ENCODE results near the gene ALG3. TPM values are rescaled to one million over a fixed set of nuclear protein-coding genes. Genes with fewer than 3 reads are reported as not detected.

The ALG3 gene
- total RNA-seq, 2 experiments from 2014 or later, result 52.3 to 54.9 TPM

DNA sequence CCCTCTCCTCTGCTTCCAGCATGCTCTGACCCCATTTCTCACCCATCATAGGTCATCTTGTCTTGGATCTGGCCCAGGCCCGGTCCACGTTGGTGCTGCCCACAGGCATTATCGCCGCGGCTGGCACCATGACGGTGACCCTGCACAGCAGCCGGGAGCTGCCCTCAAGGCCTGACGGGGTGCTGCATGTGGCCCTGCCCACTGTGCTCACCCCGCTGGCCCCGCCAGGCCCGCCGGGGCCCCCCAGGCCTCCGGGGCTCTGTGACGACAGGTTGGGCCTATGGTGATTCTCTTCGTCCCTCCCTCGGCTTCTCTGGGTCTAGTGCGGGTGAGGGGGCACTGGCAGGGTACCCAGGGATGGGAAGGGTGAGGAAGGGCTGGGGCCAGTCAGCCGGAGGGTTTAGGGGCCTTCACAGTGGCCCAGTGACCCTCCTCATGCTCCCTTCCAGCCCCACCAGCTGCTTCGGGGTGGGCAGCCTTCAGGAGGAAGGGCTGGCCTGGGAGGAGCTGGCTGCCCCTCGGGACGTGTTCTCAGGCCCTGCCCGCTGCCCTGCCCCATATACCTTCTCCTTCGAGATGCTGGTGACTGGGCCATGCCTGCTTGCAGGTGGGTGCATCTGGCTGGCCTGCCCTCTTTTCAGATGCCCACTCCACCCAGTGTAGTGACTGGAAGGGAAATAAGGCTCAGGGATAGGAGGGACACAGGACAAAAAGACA, 15.5 kb downstream of the ALG3 start:
- Mint-ChIP-seq H3K36me3 (no peaks in the 10 kb centered on the region), H3K4me3 (no peak overlapping the region), H3K27me3 (peaks cover 38% of the 10 kb centered on the region), H3K27ac (no peak overlapping the region), H3K4me1 (peaks cover 6% of the 10 kb centered on the region), H3K9me3 (no peaks in the 10 kb centered on the region)
- DNase-seq, result no peak

DNA sequence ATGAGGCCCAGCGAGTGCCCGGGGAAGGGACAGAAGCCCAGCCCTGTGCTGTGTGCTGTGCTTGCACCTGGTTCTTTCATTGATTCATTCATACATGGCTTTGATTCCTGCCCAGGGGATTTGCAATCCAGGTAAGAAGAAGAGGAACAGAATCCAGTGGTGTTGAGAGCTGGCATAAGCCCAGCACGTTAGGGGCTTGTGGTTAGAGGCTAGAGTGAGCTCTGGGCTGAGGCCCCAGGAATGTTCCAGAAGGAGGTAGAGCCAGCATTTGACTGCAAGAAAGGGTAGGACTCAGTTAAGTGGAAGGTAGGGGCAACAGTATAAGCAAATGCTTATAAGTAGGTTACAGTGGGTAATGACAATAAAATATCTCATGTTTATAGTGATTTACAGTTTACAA, 17.1 kb downstream of the ALG3 start:
- peaks cover 6% of the 10 kb centered on the region for H3K4me1 Mint-ChIP-seq
- no peaks in the 10 kb centered on the region for H3K9me3 Mint-ChIP-seq
- no peak for DNase-seq
- H3K27ac Mint-ChIP-seq, result no peak overlapping the region
- H3K36me3 Mint-ChIP-seq, result no peaks in the 10 kb centered on the region
- H3K4me3 Mint-ChIP-seq, result peak overlapping the region; percentile 29
- H3K27me3 Mint-ChIP-seq, result peaks cover 49% of the 10 kb centered on the region

DNA sequence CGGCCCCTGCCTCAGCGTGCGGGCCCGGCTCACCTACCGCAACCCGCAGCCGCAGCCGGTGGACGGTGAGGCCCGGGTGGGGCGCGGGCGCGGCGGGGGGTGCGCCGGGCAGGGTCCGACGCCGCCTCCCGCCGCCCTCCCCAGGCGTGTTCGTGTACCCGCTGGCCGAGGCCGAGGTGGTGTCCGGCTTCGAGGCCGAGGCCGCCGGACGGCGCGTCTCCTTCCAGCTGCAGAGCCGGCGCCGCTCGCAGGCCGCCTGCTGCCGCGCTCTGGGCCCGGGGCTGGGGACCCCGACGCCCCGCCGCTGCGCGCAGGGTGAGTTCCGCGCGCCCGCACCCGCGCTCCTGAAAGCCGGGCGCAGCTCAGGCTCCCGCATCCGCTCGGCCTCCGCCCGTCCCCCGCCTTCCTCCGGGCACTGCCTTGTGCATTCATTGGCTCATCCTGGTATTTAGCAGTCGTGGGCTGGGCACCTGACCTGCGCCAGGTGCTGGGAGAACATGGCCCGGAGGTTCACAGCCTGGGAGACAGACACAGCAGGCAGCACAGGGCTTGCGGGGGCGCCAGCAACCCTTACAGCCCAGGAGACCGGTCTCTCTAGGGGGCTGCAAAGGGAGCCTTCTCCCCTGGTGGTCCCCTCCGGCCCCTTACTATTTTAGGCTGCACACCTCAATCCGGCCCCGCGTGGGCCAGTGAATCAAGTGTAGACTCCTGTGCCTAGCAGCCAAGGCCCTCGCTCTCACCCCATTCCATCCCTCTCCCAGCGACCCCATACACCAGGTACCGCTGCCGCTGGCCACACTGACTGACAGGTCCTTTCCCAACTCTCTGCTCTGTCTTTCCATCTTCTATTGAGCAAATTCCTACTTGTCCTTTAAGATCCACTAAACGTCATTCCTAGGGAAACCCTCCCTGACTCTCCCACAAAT, 17.9 kb downstream of the ALG3 start:
- H3K9me3 Mint-ChIP-seq, result no peaks in the 10 kb centered on the region
- no peaks in the 10 kb centered on the region for H3K36me3 Mint-ChIP-seq
- peaks cover 57% of the 10 kb centered on the region for H3K27me3 Mint-ChIP-seq
- DNase-seq, result no peak
- peak overlapping the region; percentile 29 for H3K4me3 Mint-ChIP-seq
- peaks cover 6% of the 10 kb centered on the region for H3K4me1 Mint-ChIP-seq
- H3K27ac Mint-ChIP-seq, result no peak overlapping the region

DNA sequence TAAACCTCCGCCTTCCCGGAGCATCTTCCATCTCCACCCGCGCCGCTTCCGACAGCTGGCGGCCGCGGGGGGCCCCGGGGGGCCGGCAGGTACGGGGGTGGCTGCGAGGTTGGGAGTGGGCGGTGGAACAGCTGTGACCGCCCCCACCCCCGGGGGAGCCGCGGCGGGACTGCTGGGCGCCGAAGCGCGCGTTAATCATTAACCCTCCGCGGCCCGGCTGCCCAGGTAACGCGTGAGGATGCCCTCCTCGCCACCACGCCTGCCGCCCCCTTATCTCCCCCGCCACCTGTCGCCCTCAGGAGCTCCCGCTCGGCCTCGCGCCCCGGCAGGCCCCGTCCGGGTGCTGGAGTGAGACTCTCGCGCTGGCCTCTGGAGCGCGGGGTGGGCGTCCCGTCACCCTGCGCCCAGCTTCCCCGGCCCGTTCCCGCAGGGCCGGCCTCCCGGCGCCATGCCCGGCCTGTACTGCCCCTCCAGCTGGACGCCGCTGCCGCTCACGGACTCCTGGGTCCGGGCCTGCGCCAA, 18.6 kb downstream of the ALG3 start:
- H3K4me1 Mint-ChIP-seq, result peaks cover 6% of the 10 kb centered on the region
- H3K9me3 Mint-ChIP-seq, result no peaks in the 10 kb centered on the region
- peaks cover 61% of the 10 kb centered on the region for H3K27me3 Mint-ChIP-seq
- no peak overlapping the region for H3K27ac Mint-ChIP-seq
- no peak overlapping the region for H3K4me3 Mint-ChIP-seq
- peak; percentile 18 for DNase-seq
- H3K36me3 Mint-ChIP-seq, result no peaks in the 10 kb centered on the region

DNA sequence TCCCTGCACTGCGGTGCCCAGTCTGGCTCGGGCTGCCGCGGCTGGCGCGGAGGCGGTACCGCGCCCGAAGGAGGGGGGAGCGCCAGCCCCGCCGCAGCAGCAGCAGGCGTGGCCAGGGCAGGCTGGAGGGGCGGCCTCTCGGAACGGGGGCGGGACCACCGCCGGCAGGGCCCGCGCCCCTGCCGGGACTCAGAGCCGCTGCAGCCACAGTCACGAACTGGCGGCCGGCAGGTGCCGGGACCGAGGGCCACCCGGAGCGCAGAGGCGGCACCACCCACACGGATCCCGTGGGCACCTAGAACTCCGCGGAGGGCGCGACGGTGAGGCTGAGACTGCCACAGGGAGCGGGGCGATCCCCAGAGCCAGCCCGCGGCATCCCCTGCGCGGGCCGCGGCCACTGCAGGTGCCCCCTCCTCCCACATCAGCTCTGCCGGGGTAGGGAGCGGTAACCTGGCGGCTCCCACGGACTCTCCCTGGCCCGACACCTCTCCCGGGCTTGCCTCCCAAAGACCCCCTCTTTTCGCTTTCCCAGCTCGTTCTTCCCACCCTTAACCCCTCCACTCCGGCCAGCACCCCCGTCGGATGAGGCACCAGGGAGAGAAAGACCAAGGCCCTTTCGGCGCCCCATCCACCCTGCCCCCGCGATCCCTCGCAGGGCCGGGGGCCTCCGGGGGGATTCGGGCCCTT, 19.2 kb downstream of the ALG3 start, which contains the start of gene VWA5B2:
Gene VWA5B2, plus strand, starts transcription at position 192 of the 687 bp plus-strand sequence. CDS start 944 bp downstream, outside the sequence.
- Mint-ChIP-seq H3K4me1 (peaks cover 6% of the 10 kb centered on the region), H3K4me3 (peak within 1 kb of the TSS; percentile 62), H3K27ac (no peak within 1 kb of the TSS), H3K27me3 (peaks cover 64% of the 10 kb centered on the region), H3K36me3 (no peaks in the 10 kb centered on the region), H3K9me3 (no peaks in the 10 kb centered on the region)
- DNase-seq, result peak; percentile 87

DNA sequence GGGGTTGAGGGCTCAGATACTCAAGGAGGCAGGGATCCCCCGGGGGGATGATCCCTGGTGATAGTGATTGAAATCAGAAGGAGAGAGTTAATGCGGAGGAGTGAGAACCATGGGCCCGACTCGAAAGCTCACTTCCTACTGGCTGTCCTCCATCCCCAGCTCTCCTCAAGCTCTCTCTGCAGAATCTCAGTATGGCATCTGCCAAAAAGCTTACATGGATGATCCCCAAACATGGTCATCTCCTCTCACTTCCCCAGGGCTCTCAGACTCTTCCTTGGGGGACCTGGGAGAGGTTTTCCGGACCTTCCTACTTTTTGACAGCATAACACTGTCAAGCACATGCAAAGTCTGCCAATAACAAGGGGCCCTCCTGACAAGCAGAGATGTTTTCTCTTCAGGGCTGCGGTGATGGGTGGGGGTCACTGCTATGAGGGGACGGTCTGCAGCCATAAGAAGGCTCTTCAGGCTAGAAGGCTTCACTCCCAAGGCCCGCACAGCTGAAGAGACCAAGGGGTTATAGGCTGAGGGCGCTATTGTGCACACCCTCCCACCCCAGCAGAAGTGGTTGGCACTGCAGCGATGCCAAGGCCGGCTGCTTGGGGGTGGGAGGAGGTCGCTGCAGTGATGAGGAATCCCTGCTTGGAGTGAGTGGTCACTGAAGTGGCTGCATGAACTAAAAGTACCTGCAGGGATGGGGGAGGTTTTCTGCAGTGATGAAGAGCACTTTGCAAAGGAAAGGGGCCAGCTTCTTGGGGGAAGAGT, 20.2 kb downstream of the ALG3 start:
- Mint-ChIP-seq H3K4me3 (peak overlapping the region; percentile 62), H3K36me3 (no peaks in the 10 kb centered on the region), H3K9me3 (no peaks in the 10 kb centered on the region), H3K27ac (no peak overlapping the region), H3K27me3 (peaks cover 64% of the 10 kb centered on the region), H3K4me1 (peaks cover 6% of the 10 kb centered on the region)
- no peak for DNase-seq

DNA sequence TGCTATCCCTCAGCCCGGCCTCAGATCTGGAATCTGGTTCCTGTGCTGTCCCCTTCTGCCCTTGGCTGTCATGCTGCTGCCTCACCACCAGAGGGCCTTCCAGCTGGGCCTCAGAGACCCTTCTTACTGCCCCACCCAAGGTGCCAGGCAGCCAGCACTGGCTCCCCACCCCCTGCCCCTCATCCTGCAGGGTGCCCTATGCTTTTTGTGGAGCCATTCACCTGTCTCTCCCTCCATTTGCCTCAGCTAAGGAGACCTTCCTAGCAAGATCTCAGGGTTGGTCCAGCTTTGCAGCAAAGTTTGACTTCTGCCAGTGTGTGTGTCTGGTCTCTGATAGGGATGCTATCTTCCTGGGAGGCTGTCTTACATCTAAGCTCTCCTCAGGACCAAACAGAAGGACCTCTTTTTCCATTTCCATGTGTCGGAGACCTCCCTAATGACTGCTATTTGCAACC, 21.3 kb downstream of the ALG3 start:
- peak; percentile 53 for DNase-seq
- Mint-ChIP-seq H3K9me3 (no peaks in the 10 kb centered on the region), H3K27ac (no peak overlapping the region), H3K36me3 (no peaks in the 10 kb centered on the region), H3K27me3 (peaks cover 58% of the 10 kb centered on the region), H3K4me3 (no peak overlapping the region), H3K4me1 (peaks cover 6% of the 10 kb centered on the region)

DNA sequence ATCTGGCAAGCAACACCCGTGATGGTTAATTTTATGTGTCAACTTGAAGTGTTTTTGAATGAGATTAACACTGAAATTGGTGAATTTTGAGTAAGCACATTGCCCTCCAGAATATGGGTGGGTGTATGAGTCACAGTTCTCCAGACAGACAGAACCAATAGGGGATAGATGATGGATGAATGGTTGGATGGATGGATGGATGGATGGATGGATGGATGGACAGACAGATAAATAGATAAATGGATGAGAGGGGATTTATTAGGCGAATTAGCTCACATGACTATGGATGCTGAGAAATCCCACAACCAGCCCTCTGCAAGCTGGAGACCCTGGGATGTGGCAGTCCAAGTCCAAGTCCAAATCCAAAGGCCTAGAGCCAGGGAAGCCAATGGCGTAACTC, 24.8 kb downstream of the ALG3 start:
- Mint-ChIP-seq H3K27ac (no peak overlapping the region), H3K4me3 (no peak overlapping the region), H3K36me3 (no peaks in the 10 kb centered on the region), H3K9me3 (no peaks in the 10 kb centered on the region), H3K4me1 (peaks cover 4% of the 10 kb centered on the region), H3K27me3 (peaks cover 37% of the 10 kb centered on the region)
- no peak for DNase-seq

DNA sequence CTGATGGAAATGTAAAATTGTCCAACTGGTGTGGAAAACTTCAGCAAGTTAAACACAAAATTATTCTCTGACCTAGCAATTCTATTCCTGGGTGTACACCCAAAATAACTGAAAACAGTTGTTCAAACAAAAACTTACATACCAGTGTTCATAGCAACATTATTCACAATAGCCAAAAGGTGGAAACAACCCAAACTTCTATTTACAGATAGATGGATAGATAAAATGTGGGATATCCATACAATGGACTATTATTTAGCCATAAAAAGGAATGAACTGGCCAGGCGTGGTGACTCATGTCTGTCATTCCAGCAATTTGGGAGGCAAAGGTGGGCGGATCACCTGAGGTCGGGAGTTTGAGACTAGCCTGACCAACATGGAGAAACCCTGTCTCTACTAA, 26.2 kb downstream of the ALG3 start:
- no peaks in the 10 kb centered on the region for H3K9me3 Mint-ChIP-seq
- DNase-seq, result no peak
- H3K27ac Mint-ChIP-seq, result no peak overlapping the region
- no peaks in the 10 kb centered on the region for H3K4me1 Mint-ChIP-seq
- no peaks in the 10 kb centered on the region for H3K36me3 Mint-ChIP-seq
- H3K27me3 Mint-ChIP-seq, result peaks cover 23% of the 10 kb centered on the region
- no peak overlapping the region for H3K4me3 Mint-ChIP-seq

DNA sequence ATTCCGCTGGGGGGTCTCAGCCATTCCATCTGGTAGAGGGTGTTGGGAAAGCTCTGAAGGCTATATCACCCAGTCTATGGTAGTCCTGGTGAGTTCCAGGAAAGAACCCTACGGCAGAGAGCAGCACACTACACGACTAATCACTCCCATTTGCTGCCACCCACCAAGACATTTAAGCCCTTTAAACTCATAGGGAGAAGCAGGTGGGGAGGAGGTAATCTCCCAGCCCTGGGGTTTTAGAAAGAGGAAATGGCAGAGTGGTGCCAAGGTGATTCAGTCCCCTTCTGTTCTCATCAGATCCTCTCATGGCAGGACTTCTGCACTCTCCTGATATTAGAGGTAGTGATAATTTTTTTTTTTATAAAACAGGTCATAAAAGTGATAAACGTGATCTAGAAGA, 29.9 kb downstream of the ALG3 start:
- no peak overlapping the region for H3K27ac Mint-ChIP-seq
- H3K36me3 Mint-ChIP-seq, result no peaks in the 10 kb centered on the region
- H3K4me3 Mint-ChIP-seq, result no peak overlapping the region
- no peaks in the 10 kb centered on the region for H3K9me3 Mint-ChIP-seq
- no peak for DNase-seq
- H3K4me1 Mint-ChIP-seq, result no peaks in the 10 kb centered on the region
- peaks cover 5% of the 10 kb centered on the region for H3K27me3 Mint-ChIP-seq

DNA sequence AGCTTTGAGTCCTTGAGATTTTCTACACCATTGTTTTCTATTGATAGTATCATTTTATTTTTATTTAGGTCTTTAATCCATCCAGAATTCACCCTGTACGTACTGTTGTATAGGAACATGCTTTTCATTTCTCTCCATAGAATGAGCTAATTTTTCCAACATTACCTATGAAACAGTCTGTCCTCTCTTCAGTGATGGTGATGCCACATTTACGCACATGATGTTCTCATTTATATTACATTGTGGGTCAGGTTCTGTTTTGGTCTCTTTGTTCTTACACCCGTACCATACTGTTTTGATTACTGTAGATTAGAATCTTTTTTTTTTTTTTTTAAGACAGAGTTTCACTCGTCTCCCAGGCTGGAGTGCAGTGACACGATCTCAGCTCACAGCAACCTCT, 37.0 kb downstream of the ALG3 start:
- Mint-ChIP-seq H3K27me3 (peaks cover 9% of the 10 kb centered on the region), H3K4me1 (no peaks in the 10 kb centered on the region), H3K27ac (no peak overlapping the region), H3K9me3 (no peaks in the 10 kb centered on the region), H3K4me3 (no peak overlapping the region), H3K36me3 (no peaks in the 10 kb centered on the region)
- DNase-seq, result no peak

DNA sequence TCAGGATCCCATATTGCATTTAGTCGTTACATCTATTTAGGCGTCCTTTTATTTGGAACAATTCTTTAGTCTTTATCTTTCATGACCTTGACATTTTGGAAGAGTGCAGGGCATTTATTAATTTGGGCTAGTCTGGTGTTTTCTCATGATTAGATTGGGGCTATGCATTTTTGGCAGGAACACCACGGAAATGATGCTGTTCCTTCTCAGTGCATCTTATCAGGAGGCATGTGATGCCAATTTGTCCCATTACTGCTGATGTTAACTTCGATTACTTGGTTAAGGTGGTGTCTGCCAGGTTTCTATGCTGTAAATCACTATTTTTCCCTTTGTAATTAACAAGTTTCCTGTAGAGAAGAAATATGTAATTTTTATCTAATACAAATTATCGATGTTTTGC, 37.5 kb downstream of the ALG3 start:
- peaks cover 12% of the 10 kb centered on the region for H3K27me3 Mint-ChIP-seq
- no peak overlapping the region for H3K27ac Mint-ChIP-seq
- no peak for DNase-seq
- no peaks in the 10 kb centered on the region for H3K4me1 Mint-ChIP-seq
- no peaks in the 10 kb centered on the region for H3K36me3 Mint-ChIP-seq
- H3K4me3 Mint-ChIP-seq, result no peak overlapping the region
- H3K9me3 Mint-ChIP-seq, result no peaks in the 10 kb centered on the region

DNA sequence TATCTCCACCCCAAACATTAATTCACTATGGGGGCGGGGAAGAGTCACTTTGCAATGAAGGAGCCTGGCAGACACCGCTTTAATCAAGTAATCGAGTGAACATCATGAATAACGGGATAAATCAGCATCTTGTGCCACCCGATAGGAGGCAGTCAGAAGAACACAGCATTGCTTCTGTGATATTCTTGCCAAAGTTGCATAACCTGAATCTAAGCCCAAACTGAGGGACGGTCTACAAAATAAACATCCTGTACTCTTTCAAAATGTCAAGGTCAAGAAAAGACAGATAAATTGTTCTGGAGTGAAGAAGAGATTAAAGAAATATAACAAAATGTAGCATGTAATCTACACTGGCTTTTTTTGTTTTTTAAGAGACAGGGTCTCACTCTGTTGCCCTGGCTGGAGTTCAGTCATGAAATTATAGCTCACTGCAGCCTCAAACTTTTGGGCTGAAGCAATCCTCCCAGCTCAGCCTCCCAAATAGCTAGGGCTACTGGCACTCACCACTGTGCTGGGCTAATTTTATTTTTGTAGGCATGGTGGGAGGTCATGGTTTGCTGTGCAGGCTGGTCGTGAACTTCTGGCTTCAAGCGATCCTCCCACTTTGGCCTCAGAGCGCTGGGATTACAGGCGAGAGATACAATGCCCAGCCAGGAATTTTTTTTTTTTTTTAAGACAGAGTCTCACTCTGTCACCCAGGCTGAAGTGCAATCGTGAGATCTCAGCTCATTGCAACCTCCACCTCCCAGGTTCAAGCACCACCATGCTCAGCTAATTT, 39.4 kb downstream of the ALG3 start:
- no peaks in the 10 kb centered on the region for H3K36me3 Mint-ChIP-seq
- no peaks in the 10 kb centered on the region for H3K4me1 Mint-ChIP-seq
- no peak for DNase-seq
- H3K27ac Mint-ChIP-seq, result no peak overlapping the region
- no peaks in the 10 kb centered on the region for H3K9me3 Mint-ChIP-seq
- peaks cover 12% of the 10 kb centered on the region for H3K27me3 Mint-ChIP-seq
- no peak overlapping the region for H3K4me3 Mint-ChIP-seq

DNA sequence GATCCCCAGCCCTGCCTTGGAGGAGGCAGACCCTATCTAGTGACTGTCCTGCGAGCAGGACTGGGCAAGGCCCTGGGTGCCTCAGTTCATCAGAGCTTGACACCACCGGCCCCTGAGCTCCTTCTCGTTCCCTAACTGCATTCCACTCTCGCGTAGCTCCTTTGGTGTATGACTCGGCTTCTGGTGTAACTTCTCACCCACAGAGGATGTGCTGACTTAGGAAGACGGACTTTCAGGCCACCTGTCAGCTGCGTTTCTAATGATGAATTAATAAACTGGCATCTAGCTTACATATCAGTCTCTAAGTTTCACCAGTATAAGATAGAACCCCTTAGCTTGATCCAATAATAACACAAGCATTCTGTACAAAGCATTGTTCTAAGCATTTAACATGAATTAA, 45.2 kb downstream of the ALG3 start:
- peaks cover 12% of the 10 kb centered on the region for H3K27me3 Mint-ChIP-seq
- H3K4me1 Mint-ChIP-seq, result no peaks in the 10 kb centered on the region
- no peak overlapping the region for H3K27ac Mint-ChIP-seq
- DNase-seq, result no peak
- H3K9me3 Mint-ChIP-seq, result no peaks in the 10 kb centered on the region
- no peak overlapping the region for H3K4me3 Mint-ChIP-seq
- H3K36me3 Mint-ChIP-seq, result no peaks in the 10 kb centered on the region
